Measurements from ENCODE around the gene RASSF7.
A peak's percentile ranks its signal among the peaks of the same experiment; 100 is the strongest.

Gene RASSF7

GRCh38 chr11:578276-579035 lies 17.7 kb downstream of the RASSF7 start:
- no peak overlapping the region for H3K27ac ChIP-seq
- H3K27me3 ChIP-seq = no peaks in the 10 kb centered on the region
- TF ChIP-seq CTCF (IDR thresholded peaks at IDR 0.05) = no peak
- peaks cover 0 to 53% (median 44%) of the 10 kb centered on the region in 4 donors for H3K4me1 ChIP-seq
- H3K4me3 ChIP-seq = peak overlapping the region in 1 of 2 donors; percentile 89
- H3K36me3 ChIP-seq = peaks cover 19 to 22% (median 21%) of the 10 kb centered on the region in 3 donors
- DNase-seq = no peak
- intact Hi-C loops (cut with DNase I; ENCODE audit: low total_unique reads) = loop anchor here (5.0 to 10.0 kb wide), 2 partner anchors 34 to 226 kb away; partner anchors contain the start of genes PIDD1 and RPLP2
- no peaks in the 10 kb centered on the region for H3K9me3 ChIP-seq

GRCh38 chr11:579830-580601 lies 19.2 kb downstream of the RASSF7 start:
- Histone ChIP-seq H3K4me1 (peaks cover 0 to 51% (median 41%) of the 10 kb centered on the region in 4 donors), H3K4me3 (no peak overlapping the region), H3K36me3 (peaks cover 34 to 37% (median 37%) of the 10 kb centered on the region in 3 donors), H3K9me3 (no peaks in the 10 kb centered on the region), H3K27ac (no peak overlapping the region), H3K27me3 (no peaks in the 10 kb centered on the region)
- intact Hi-C loops (cut with DNase I; ENCODE audit: low total_unique reads) = loop anchor here (5.0 to 10.0 kb wide), 2 partner anchors 32 to 225 kb away; partner anchors contain the start of genes PIDD1 and RPLP2
- DNase-seq = no peak
- TF ChIP-seq CTCF (IDR thresholded peaks at IDR 0.05) = no peak

- Histone ChIP-seq H3K27me3 (no peaks in the 10 kb centered on the region), H3K27ac (no peak overlapping the region), H3K9me3 (no peaks in the 10 kb centered on the region), H3K36me3 (peaks cover 34 to 50% (median 43%) of the 10 kb centered on the region in 3 donors), H3K4me1 (peaks cover 0 to 46% (median 36%) of the 10 kb centered on the region in 4 donors), H3K4me3 (no peak overlapping the region)
- intact Hi-C loops (cut with DNase I; ENCODE audit: low total_unique reads) = no loop called here
- TF ChIP-seq CTCF (IDR thresholded peaks at IDR 0.05) = no peak
- no peak for DNase-seq
Observed at GRCh38 chr11:581342-581741, 20.6 kb downstream of the RASSF7 start.

GRCh38 chr11:581752-582151 lies 21.0 kb downstream of the RASSF7 start:
- no peaks in the 10 kb centered on the region for H3K27me3 ChIP-seq
- intact Hi-C loops (cut with DNase I; ENCODE audit: low total_unique reads) = no loop called here
- no peak overlapping the region for H3K4me3 ChIP-seq
- H3K4me1 ChIP-seq = peaks cover 0 to 46% (median 36%) of the 10 kb centered on the region in 4 donors
- H3K36me3 ChIP-seq = peaks cover 35 to 54% (median 47%) of the 10 kb centered on the region in 3 donors
- H3K27ac ChIP-seq = no peak overlapping the region
- DNase-seq = no peak
- no peaks in the 10 kb centered on the region for H3K9me3 ChIP-seq
- TF ChIP-seq CTCF (IDR thresholded peaks at IDR 0.05) = no peak

- Histone ChIP-seq H3K36me3 (peaks cover 49 to 79% (median 72%) of the 10 kb centered on the region in 3 donors), H3K27ac (no peak overlapping the region), H3K4me1 (peaks cover 0 to 21% (median 14%) of the 10 kb centered on the region in 4 donors), H3K27me3 (no peaks in the 10 kb centered on the region), H3K9me3 (no peaks in the 10 kb centered on the region), H3K4me3 (no peak overlapping the region)
- intact Hi-C loops (cut with DNase I; ENCODE audit: low total_unique reads) = no loop called here
- no peak for TF ChIP-seq CTCF (IDR thresholded peaks at IDR 0.05)
- no peak for DNase-seq
Observed at GRCh38 chr11:584287-584686, 23.5 kb downstream of the RASSF7 start.
